Kidney (tissue), 22 donors: ENCODE results near the gene RCOR2. TPM values are rescaled to one million over a fixed set of nuclear protein-coding genes. Genes with fewer than 3 reads are reported as not detected.
"Not testable (repeated sequence)": the region's sequence is repeated elsewhere in the genome, so short reads cannot be mapped to it uniquely, and the experiment has no call there.

Experiments used
- DNase-seq, 5 donors: peaks; one replicate each; pipeline ENCODE4 v3.0.0-alpha.2; 2013 to 2020
- FAIRE-seq: peaks from 2 replicates; lab custom pipeline; 2012; peaks lifted over from hg19 to GRCh38; lab: Jason Lieb, UNC
- H3K27ac ChIP-seq, 2 donors: one replicate each; pipeline ENCODE4 v1.7.0; 2013; ENCODE audit warnings: low read depth in 2 of 2, low read length in 2 of 2, inconsistent platforms in 1 of 2
- H3K27me3 ChIP-seq: one replicate; pipeline ENCODE4 v1.7.1; 2013; ENCODE audit warnings: low read length, inconsistent platforms; ENCODE audit not compliant: control insufficient read depth, insufficient read depth
- H3K36me3 ChIP-seq, 3 donors: one replicate each; pipeline versions ENCODE4 v1.7.0 to v1.7.1; 2013; ENCODE audit warnings: low read length in 3 of 3, control low read depth in 1 of 3, inconsistent platforms in 1 of 3; ENCODE audit not compliant: insufficient read depth in 3 of 3, control insufficient read depth in 2 of 3
- H3K4me1 ChIP-seq, 3 donors: one replicate each; pipeline versions ENCODE4 v1.7.0 to v1.7.1; 2013; ENCODE audit warnings: low read length in 3 of 3, inconsistent platforms in 1 of 3, low read depth in 1 of 3; ENCODE audit not compliant: control insufficient read depth in 2 of 3, insufficient read depth in 2 of 3
- H3K4me3 ChIP-seq, 3 donors: one replicate each; pipeline versions ENCODE4 v1.7.0 to v1.8.1; 2013; ENCODE audit warnings: low read length in 3 of 3, control low read depth in 1 of 3, inconsistent platforms in 1 of 3
- H3K9ac ChIP-seq, 3 donors: one replicate each; pipeline versions ENCODE4 v1.7.0 to v1.7.1; 2013; ENCODE audit warnings: low read length in 3 of 3, control low read depth in 1 of 3, inconsistent platforms in 1 of 3
- H3K9me3 ChIP-seq, 3 donors: one replicate each; pipeline versions ENCODE4 v1.7.0 to v1.7.1; 2013; ENCODE audit warnings: low read length in 3 of 3, control low read depth in 1 of 3, inconsistent platforms in 1 of 3; ENCODE audit not compliant: control insufficient read depth in 2 of 3, insufficient read depth in 1 of 3
- CTCF ChIP-seq: IDR thresholded peaks from 3 replicates; pipeline ENCODE4 v1.5.1; 2012; ENCODE audit warnings: mild to moderate bottlenecking, moderate library complexity, borderline replicate concordance; ENCODE audit not compliant: insufficient read depth; ENCODE audit errors: extremely low read depth
- intact Hi-C: fragments of 100-400 bp; cut with DNase I; formaldehyde crosslinking; loops from one replicate; pipeline ENCODE4 v1.11.1; 2022
- long read RNA-seq, 10 donors: library from polyadenylated mRNA in 1 of 10; unstranded in 1 of 10; transcript quantifications; one replicate each; pipeline ENCODE4 v2.0.0 and lab custom pipeline, GENCODE V29; 2021 to 2026
- polyA plus RNA-seq: library from polyadenylated mRNA; stranded (reverse); fragments of 350-450 nt; fragmentation: Illumina TruSeq; extraction: RNeasy Lipid Tissue Mini Kit (QIAGEN cat#74804); gene quantifications from one replicate; pipeline ENCODE4 v1.2.3, GENCODE V29; 2014; ENCODE audit warnings: low read depth, low replicate concordance; ENCODE audit not compliant: insufficient read depth
- total RNA-seq: library from RNA; stranded (reverse); fragmentation: NEBNext Ultra II Directional; extraction: Animal tissue kit (Norgen Biotek cat#: 25700); gene quantifications from one replicate; pipeline ENCODE4 v1.2.1, GENCODE V29; 2021
- donor health status: control.
- donor health status: control.
- donor health status: control.
- donor health status: control.
- donor health status: control.
- donor health status: DM: yes; HTN: yes; CAD: no.
- donor health status: Normal renal cell carcinoma (clear cell type).

RCOR2 gene
- total RNA-seq (0.76 TPM), polyA plus RNA-seq (0.86 TPM)
- long read RNA-seq, donor 1, transcript RCOR2-201 (12 exons, 2,604 nt) = major isoform, 5 of 5 reads
- long read RNA-seq, donor 1, partial matches to known transcripts = 0 of 5 reads
- long read RNA-seq, donor 1, other reads (novel, unspliced or antisense) = 0 of 5 reads
- long read RNA-seq, donor 2, partial matches to known transcripts = 6 of 7 reads
- long read RNA-seq, donor 2, other reads (novel, unspliced or antisense) = 0 of 7 reads
- long read RNA-seq, donor 3, partial matches to known transcripts = 0 of 1 reads
- long read RNA-seq, donor 3, other reads (novel, unspliced or antisense) = 0 of 1 reads
- long read RNA-seq, donor 4, partial matches to known transcripts = 0 of 3 reads
- long read RNA-seq, donor 4, other reads (novel, unspliced or antisense) = 0 of 3 reads
- long read RNA-seq, donor 5 = 0 reads
- long read RNA-seq, donor 6 = 0 reads
- long read RNA-seq, donor 7, partial matches to known transcripts = 0 of 1 reads
- long read RNA-seq, donor 7, other reads (novel, unspliced or antisense) = 0 of 1 reads
- long read RNA-seq, donor 8 = 0 reads
- long read RNA-seq, donor 9 = 0 reads
- long read RNA-seq, donor 10, partial matches to known transcripts = 1,584 of 1,586 reads
- long read RNA-seq, donor 10, other reads (novel, unspliced or antisense) = 0 of 1,586 reads

- intact Hi-C loops = no loop called here
- peak within 1 kb of the TSS; percentile 19 to 46 (median 20) for H3K4me3 ChIP-seq
- H3K27me3 ChIP-seq = no peaks in the 10 kb centered on the region
- DNase-seq = peak; percentile 90 to 94 (median 91)
- H3K9me3 ChIP-seq = peaks cover 0 to 3% (median 0%) of the 10 kb centered on the region in 3 donors
- FAIRE-seq = no peak
- peak within 1 kb of the TSS in 2 of 3 donors; percentile 5 to 34 for H3K9ac ChIP-seq
- no peak within 1 kb of the TSS for H3K27ac ChIP-seq
- no peak for TF ChIP-seq CTCF
- H3K4me1 ChIP-seq = peaks cover 0 to 33% (median 9%) of the 10 kb centered on the region in 3 donors
- H3K36me3 ChIP-seq = no peaks in the 10 kb centered on the region
These were observed at the start of gene RCOR2 for GRCh38 chr11:63916837-63917691. Gene RCOR2 (minus strand): TSS chr11:63917164. CDS start chr11:63916456, 708 bp downstream.

- no peaks in the 10 kb centered on the region for H3K27me3 ChIP-seq
- H3K36me3 ChIP-seq = no peaks in the 10 kb centered on the region
- no peaks in the 10 kb centered on the region for H3K4me1 ChIP-seq
- DNase-seq (no peak), FAIRE-seq (no peak)
- H3K4me3 ChIP-seq = no peak overlapping the region
- no peaks in the 10 kb centered on the region for H3K9me3 ChIP-seq
- intact Hi-C loops = no loop called here
- no peak overlapping the region for H3K27ac ChIP-seq
- no peak for TF ChIP-seq CTCF
- no peak overlapping the region for H3K9ac ChIP-seq
These were observed 49.5 kb upstream of the RCOR2 start for GRCh38 chr11:63966444-63966843.

- FAIRE-seq, H3K4me3 ChIP-seq, DNase-seq, H3K9ac ChIP-seq, H3K9me3 ChIP-seq, H3K36me3 ChIP-seq, H3K27me3 ChIP-seq, intact Hi-C loops, H3K4me1 ChIP-seq, H3K27ac ChIP-seq: not testable (repeated sequence)
These were observed 46.9 kb upstream of the RCOR2 start for GRCh38 chr11:63963895-63964294.
